HUES6 (cell line): ENCODE data around the gene TPGS1.

ENCODE experiments used
- H3K27ac ChIP-seq: 2 replicates; pipeline ENCODE4 v1.7.0; 2013; ENCODE audit warnings: low read depth, mild to moderate bottlenecking, low read length, inconsistent platforms
- H3K27me3 ChIP-seq: 2 replicates; pipeline ENCODE4 v1.6.1; 2013; ENCODE audit warnings: low read length; ENCODE audit not compliant: control insufficient read depth, insufficient read depth
- H3K36me3 ChIP-seq: 2 replicates; pipeline ENCODE4 v1.6.1; 2013; ENCODE audit warnings: low read length; ENCODE audit not compliant: control insufficient read depth, insufficient read depth
- H3K4me1 ChIP-seq: 2 replicates; pipeline ENCODE4 v1.6.1; 2013; ENCODE audit warnings: low read length; ENCODE audit not compliant: control insufficient read depth, insufficient read depth
- H3K4me3 ChIP-seq: 2 replicates; pipeline ENCODE4 v1.5.1; 2013; ENCODE audit warnings: low read depth, low read length
- H3K9ac ChIP-seq: one replicate; pipeline ENCODE4 v1.6.1; 2013; ENCODE audit warnings: mild to moderate bottlenecking, low read length
- H3K9me3 ChIP-seq: 2 replicates; pipeline ENCODE4 v1.6.1; 2013; ENCODE audit warnings: low read depth, low read length; ENCODE audit not compliant: control insufficient read depth, insufficient read depth

TPGS1 gene

DNA sequence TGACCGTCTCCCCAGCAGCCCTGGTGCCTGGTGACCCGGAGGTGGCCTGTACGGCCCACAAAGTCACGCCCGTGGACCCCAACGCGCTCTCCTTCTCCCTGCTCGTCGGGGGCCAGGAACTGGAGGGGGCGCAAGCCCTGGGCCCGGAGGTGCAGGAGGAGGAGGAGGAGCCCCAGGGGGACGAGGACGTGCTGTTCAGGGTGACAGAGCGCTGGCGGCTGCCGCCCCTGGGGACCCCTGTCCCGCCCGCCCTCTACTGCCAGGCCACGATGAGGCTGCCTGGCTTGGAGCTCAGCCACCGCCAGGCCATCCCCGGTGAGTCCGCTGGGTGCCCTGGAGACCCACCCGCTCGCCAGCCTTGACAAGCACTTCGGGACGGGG, 8.8 kb upstream of the TPGS1 start:
- H3K27ac ChIP-seq = no peak overlapping the region
- H3K36me3 ChIP-seq = no peaks in the 10 kb centered on the region
- H3K4me3 ChIP-seq = peak overlapping the region; percentile 73
- peaks cover 4% of the 10 kb centered on the region; the same call in 1 of the 2 replicates for H3K4me1 ChIP-seq
- H3K9ac ChIP-seq = no peak overlapping the region
- H3K27me3 ChIP-seq = peaks cover 37% of the 10 kb centered on the region
- no peaks in the 10 kb centered on the region for H3K9me3 ChIP-seq

DNA sequence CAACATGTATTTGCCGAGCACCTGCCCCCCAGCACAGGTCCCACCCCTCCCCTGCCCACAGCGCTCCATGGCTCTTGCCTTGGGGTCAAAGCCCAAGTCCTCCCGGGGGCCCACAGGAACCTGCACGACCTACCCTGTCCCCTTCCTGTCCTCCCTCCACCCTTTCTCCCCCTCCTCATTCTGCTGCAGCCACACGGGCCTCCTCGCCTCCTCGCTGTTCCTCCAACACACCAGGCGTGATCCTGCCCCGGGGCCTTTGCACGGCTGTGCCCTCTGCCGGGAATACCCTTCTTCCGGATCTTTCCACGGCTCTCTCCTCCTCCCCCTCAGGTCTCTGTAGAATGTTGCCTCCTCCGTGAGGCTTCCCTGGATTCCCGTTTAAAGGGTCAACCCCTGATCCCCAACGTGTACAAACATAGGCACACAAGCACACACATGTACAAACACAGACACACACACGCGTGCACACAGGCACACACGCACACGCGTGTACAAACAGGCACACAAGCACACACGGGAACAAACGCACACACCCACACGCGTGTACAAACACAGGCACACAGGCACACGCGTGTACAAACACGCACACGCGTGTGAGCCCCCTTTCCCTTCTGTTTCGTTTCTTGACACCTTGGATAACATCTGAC, 8.2 kb upstream of the TPGS1 start:
- H3K4me1 ChIP-seq = no peaks in the 10 kb centered on the region
- H3K9ac ChIP-seq = no peak overlapping the region
- no peak overlapping the region for H3K27ac ChIP-seq
- peaks cover 37% of the 10 kb centered on the region for H3K27me3 ChIP-seq
- no peaks in the 10 kb centered on the region for H3K9me3 ChIP-seq
- no peaks in the 10 kb centered on the region for H3K36me3 ChIP-seq
- no peak overlapping the region for H3K4me3 ChIP-seq

DNA sequence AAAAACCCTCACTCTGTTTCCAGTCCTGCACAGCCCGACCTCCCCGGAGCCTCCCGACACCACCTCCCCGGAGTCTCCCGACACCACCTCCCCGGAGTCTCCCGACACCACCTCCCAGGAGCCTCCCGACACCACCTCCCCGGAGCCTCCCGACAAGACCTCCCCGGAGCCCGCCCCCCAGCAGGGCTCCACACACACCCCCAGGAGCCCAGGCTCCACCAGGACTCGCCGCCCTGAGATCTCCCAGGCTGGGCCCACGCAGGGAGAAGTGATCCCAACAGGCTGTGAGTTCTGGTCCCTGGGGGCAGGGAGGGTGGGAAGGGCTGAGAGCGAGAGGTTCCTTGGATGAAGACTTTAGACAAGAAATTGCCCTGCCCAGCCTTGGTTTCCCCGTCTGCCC, 5.7 kb upstream of the TPGS1 start:
- H3K4me1 ChIP-seq = peaks cover 4% of the 10 kb centered on the region; the same call in 1 of the 2 replicates
- H3K9ac ChIP-seq = no peak overlapping the region
- no peaks in the 10 kb centered on the region for H3K9me3 ChIP-seq
- no peak overlapping the region for H3K27ac ChIP-seq
- H3K36me3 ChIP-seq = no peaks in the 10 kb centered on the region
- H3K4me3 ChIP-seq = no peak overlapping the region
- peaks cover 30% of the 10 kb centered on the region for H3K27me3 ChIP-seq

DNA sequence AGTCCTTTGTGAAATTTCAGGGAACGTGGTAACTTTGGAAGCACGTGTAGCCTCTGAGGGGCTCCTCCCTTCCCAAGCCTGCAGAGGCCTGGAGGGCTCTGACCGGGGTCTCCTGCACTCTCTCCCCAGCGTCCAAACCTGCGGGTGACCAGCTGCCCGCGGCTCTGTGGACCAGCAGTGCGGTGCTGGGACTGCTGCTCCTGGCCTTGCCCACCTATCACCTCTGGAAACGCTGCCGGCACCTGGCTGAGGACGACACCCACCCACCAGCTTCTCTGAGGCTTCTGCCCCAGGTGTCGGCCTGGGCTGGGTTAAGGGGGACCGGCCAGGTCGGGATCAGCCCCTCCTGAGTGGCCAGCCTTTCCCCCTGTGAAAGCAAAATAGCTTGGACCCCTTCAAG, 2.7 kb upstream of the TPGS1 start:
- Histone ChIP-seq H3K36me3 (no peaks in the 10 kb centered on the region), H3K4me3 (no peak overlapping the region), H3K27ac (no peak overlapping the region), H3K4me1 (peaks cover 7% of the 10 kb centered on the region; the same call in 1 of the 2 replicates), H3K9ac (no peak overlapping the region), H3K9me3 (no peaks in the 10 kb centered on the region), H3K27me3 (peaks cover 7% of the 10 kb centered on the region)

DNA sequence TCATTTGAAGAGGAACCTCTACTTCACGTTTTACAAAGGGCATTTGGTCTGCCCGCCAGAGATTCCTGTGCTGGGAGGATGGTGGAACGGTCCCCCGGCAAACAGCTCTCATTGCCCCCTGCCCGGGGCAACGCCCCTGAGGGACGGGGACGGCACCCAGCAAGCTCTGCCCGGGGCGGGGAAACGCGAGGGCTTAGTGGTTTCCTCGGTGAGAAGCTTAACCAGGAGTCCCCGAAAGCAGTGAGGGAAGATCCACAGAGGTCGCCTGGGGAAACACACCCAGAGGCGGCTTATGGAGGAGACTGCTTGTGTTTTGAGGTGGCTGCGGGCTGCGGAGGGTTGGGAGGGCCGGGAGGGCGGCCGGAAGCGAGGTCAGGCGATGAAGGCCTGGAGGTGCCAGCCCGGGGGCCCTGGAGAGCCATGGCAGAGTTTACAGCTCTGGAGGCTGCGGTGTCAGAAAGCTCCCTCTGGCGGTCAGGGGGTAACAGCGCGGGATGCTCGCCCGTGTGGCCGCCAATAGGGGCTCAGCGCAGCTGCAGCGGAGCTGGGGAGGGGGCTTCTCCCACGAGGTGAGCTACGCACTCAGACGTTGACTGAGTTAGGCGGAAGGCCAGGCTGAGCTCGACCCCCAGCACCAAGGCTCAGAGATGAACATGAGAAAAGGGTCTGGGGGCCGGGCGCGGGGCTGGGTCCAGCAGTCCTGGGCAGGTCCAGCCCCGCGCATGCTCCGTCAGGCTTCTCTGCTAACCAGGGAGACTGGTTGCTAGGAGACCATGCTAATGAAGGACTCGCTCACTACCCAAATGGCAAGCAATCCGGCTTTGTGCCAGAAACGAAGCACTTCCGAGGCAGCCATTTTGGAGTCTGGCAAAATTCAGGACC, 652 bp upstream of the TPGS1 start:
- Histone ChIP-seq H3K9me3 (no peaks in the 10 kb centered on the region), H3K36me3 (no peaks in the 10 kb centered on the region), H3K9ac (peak overlapping the region; percentile 86), H3K27ac (peak overlapping the region; percentile 89), H3K4me3 (peak overlapping the region; percentile 83), H3K4me1 (peaks cover 18% of the 10 kb centered on the region), H3K27me3 (no peaks in the 10 kb centered on the region)

DNA sequence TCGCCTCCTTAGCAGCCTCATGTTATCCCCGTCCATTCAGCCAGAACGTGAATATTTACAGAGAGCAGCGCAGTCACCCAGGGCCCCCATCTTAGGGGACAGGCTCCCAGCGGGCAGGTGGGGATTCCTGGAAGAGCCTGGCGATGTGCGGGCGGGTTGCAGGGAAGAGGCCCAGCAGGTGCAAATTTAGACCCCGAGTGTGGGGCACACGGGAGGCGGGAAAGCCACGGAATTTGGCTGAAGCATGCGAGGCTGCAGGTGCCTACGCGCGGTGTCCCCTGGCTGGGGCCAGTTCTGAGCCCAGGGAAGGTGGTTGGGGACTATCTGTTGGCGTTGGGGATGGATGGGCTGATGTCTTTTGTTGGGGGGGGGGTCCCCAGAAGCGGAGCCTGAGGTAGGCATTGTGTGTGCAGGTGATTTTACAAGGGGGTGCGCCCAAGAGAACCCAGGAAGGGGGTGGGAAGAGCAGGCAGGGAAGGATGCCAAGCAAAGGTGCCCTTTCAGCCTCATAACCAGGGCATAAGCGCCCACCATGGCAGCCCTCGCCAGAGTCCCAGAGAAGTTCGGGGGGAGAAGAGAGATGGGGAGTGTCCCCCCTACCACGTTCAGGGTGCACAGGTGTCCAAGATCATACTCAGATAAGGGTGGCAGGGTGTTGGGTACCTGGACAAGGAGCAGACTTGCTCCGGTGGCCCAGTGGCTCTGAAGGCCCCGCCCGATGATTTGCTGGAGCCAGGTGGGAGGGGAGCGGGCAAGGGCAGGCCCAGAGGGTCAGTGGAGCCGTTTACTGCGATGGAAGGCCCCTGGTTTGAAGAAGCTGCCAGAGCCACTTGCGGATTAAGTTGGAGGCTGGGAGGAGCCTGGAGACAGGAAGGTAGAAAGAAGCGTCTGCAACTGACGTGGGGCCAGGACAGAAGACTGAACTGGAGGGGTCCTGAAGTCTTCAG, 1.2 kb downstream of the TPGS1 start:
- Histone ChIP-seq H3K27me3 (no peaks in the 10 kb centered on the region), H3K9me3 (no peaks in the 10 kb centered on the region), H3K36me3 (no peaks in the 10 kb centered on the region), H3K27ac (no peak overlapping the region), H3K9ac (peak overlapping the region; percentile 43), H3K4me3 (peak overlapping the region; percentile 83), H3K4me1 (peaks cover 20% of the 10 kb centered on the region)

DNA sequence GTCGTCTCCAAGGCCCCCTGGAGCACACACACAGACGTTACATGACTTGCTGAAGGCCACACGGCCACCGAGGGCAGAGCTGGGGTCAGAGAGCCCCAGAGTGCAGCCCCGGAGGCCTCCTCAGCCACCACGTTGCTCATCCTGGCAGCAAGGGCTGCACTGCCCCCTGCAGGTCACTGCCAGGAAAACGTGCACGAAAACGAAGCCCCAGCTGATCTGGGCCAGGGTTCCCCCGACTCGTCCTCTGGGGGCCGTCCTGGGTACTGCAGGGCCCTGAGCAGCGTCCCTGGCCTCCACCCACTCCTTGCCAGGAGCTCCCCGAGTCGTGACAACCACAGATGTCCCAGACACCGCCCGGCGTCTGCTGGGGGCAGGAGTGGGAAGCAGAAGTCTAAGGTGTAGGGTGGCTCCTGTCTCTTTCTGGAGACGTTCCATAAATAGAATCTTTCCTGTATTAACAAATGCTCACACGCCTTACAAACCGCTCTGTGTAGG, 3.4 kb downstream of the TPGS1 start:
- Histone ChIP-seq H3K27me3 (no peaks in the 10 kb centered on the region), H3K4me1 (peaks cover 20% of the 10 kb centered on the region), H3K4me3 (peak overlapping the region; percentile 47; the same call in 1 of the 2 replicates), H3K27ac (peak overlapping the region; percentile 70; the same call in 1 of the 2 replicates), H3K9ac (peak overlapping the region; percentile 55), H3K36me3 (no peaks in the 10 kb centered on the region), H3K9me3 (no peaks in the 10 kb centered on the region)

DNA sequence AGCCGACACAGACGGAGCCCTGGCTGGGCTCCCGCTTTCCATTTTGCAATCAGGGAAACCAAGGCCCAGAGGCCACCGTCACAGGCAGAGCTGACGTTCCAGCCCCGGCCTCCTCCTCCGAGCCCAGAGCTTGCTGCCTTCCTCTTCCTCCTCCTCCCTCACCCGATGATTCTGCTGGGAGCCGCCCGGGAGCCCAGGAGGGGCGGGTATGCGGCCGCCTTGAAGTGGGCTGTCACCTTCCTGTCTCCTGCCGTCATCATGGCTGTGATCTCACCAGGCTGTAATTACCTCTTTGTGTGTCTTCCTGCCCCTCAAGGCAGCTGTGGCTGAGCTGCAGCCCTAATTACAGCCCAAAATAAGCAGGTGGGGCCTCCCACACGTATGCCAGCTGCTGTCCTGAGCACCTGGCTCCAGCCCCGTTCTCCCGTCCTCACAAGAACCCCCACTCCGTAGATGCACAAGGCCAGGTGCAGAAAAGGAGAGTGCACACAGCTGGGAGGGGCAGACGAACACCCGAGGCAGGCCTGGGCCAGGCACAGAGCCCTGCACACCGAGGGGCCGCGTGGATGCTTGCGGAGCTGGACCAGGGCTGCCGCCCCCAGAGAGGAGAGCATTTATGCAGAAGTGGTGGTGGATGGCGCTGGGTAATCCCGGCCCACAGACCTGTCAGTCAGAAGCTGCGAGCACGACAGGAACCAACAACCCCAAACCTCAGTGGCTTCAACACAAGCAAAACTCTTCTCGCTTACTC, 4.0 kb downstream of the TPGS1 start:
- Histone ChIP-seq H3K27ac (peak overlapping the region; percentile 70; the same call in 1 of the 2 replicates), H3K9me3 (no peaks in the 10 kb centered on the region), H3K4me3 (peak overlapping the region; percentile 47; the same call in 1 of the 2 replicates), H3K4me1 (peaks cover 19% of the 10 kb centered on the region), H3K27me3 (no peaks in the 10 kb centered on the region), H3K36me3 (no peaks in the 10 kb centered on the region), H3K9ac (peak overlapping the region; percentile 55)

DNA sequence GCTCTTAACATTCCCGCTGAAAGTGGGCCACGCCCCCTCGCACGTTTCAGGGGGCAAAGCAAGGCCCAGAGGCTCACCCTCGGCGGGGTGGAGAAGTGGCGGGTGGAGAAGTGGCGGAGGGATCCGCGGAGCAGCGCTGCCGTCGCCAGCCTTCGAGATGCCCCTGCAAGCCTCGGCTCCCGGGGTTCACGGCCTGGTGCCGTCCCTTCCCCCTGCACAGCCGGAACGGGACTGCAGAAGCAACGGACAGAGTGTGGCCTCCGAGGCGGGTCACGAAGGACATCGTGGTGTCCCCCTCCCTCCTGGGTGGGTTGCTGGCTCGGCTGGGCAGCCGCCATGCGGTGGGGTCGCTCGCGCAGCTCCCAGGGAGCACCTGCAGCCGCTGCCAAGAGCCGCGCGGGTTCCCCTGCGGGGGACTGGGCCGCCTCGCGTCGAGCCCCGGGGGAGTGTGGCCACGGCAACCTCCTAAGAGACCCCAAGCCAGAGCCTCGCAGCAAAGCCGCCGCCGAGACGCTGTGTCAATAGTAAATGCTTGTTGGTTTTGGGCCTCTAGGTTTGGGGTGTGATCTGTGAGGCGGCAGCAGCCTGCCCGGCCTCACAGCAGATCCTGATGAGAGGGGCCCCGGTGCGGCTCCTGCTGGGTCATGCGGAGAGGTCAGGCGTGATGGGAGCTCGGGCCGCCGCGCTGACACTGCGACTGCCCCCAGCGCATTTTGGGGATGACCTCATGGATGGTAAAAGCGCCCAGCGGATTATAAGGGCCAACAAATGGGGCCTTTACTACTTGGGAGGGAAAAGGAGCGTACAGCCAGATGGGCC, 5.5 kb downstream of the TPGS1 start:
- Histone ChIP-seq H3K36me3 (no peaks in the 10 kb centered on the region), H3K4me1 (peaks cover 19% of the 10 kb centered on the region), H3K4me3 (peak overlapping the region; percentile 40; the same call in 1 of the 2 replicates), H3K9ac (peak overlapping the region; percentile 48), H3K27ac (no peak overlapping the region), H3K9me3 (no peaks in the 10 kb centered on the region), H3K27me3 (no peaks in the 10 kb centered on the region)
